Astrocyte (in vitro differentiated cells and primary cell): ENCODE data around the gene CMPK1. TPM values are rescaled to one million over a fixed set of nuclear protein-coding genes. Genes with fewer than 3 reads are reported as not detected.

Experiments used
- DNase-seq: peaks from one replicate; pipeline ENCODE4 v3.0.0-alpha.2; 2010; ENCODE audit warnings: low read depth
- FAIRE-seq: peaks from 2 replicates; lab custom pipeline; 2011; peaks lifted over from hg19 to GRCh38; lab: Jason Lieb, UNC
- H2AFZ ChIP-seq: 2 replicates; pipeline ENCODE4 v1.6.0; 2012; ENCODE audit warnings: low read depth, low read length, inconsistent platforms
- H3K27ac ChIP-seq: 2 replicates; pipeline ENCODE4 v1.5.1; 2011; ENCODE audit warnings: low read depth, low read length, inconsistent platforms
- H3K27me3 ChIP-seq: 2 replicates; pipeline ENCODE4 v1.6.0; 2011; ENCODE audit warnings: low read length, inconsistent platforms; ENCODE audit not compliant: insufficient read depth
- H3K36me3 ChIP-seq: 2 replicates; pipeline ENCODE4 v1.5.1; 2011; ENCODE audit warnings: low read length, inconsistent platforms; ENCODE audit not compliant: insufficient read depth
- H3K4me1 ChIP-seq: 2 replicates; pipeline ENCODE4 v1.5.1; 2011; ENCODE audit warnings: low read length, inconsistent platforms; ENCODE audit not compliant: insufficient read depth
- H3K4me2 ChIP-seq: 2 replicates; pipeline ENCODE4 v1.6.0; 2012; ENCODE audit warnings: low read length, inconsistent platforms
- H3K4me3 ChIP-seq: 2 replicates; pipeline ENCODE4 v1.5.1; 2011; ENCODE audit warnings: low read depth, mild to moderate bottlenecking, low read length, inconsistent platforms; ENCODE audit not compliant: insufficient read depth
- H3K79me2 ChIP-seq: 2 replicates; pipeline ENCODE4 v1.6.0; 2012; ENCODE audit warnings: mild to moderate bottlenecking, low read length, inconsistent platforms; ENCODE audit not compliant: insufficient read depth
- H3K9ac ChIP-seq: 2 replicates; pipeline ENCODE4 v1.6.0; 2012; ENCODE audit warnings: mild to moderate bottlenecking, low read length, inconsistent platforms
- H3K9me3 ChIP-seq: 2 replicates; pipeline ENCODE4 v1.5.1; 2012; ENCODE audit warnings: low read depth, mild to moderate bottlenecking, low read length, inconsistent platforms; ENCODE audit not compliant: insufficient read depth
- H4K20me1 ChIP-seq: 2 replicates; pipeline ENCODE4 v1.6.0; 2012; ENCODE audit warnings: low read length, inconsistent platforms; ENCODE audit not compliant: insufficient read depth
- H3K27ac Mint-ChIP-seq: one replicate; pipeline ENCODE4 v1.8.0; 2021; ENCODE audit warnings: mild to moderate bottlenecking, mixed read lengths; ENCODE audit not compliant: unreplicated experiment
- H3K27me3 Mint-ChIP-seq: one replicate; pipeline ENCODE4 v1.8.0; 2021; ENCODE audit warnings: low read depth, mixed read lengths; ENCODE audit not compliant: unreplicated experiment
- H3K36me3 Mint-ChIP-seq: one replicate; pipeline ENCODE4 v1.8.0; 2021; ENCODE audit warnings: low read depth, mixed read lengths; ENCODE audit not compliant: unreplicated experiment
- H3K4me1 Mint-ChIP-seq: one replicate; pipeline ENCODE4 v1.8.0; 2021; ENCODE audit warnings: low read depth, mixed read lengths; ENCODE audit not compliant: unreplicated experiment
- H3K4me3 Mint-ChIP-seq: one replicate; pipeline ENCODE4 v1.8.0; 2021; ENCODE audit warnings: mild to moderate bottlenecking, moderate library complexity, mixed read lengths; ENCODE audit not compliant: unreplicated experiment
- H3K9me3 Mint-ChIP-seq: one replicate; pipeline ENCODE4 v1.8.0; 2021; ENCODE audit warnings: mild to moderate bottlenecking, mixed read lengths; ENCODE audit not compliant: unreplicated experiment
- EZH2 ChIP-seq: IDR thresholded peaks from 2 replicates; pipeline ENCODE4 v1.6.1; 2012; ENCODE audit warnings: mild to moderate bottlenecking, low read length, inconsistent platforms; ENCODE audit not compliant: insufficient read depth
- total RNA-seq: library from RNA; stranded (reverse); gene quantifications from 2 replicates; pipeline ENCODE4 v1.2.1, GENCODE V29; 2021
- TF ChIP-seq, protein P1 (sequence below): IDR thresholded peaks from 2 replicates; pipeline ENCODE4 v1.5.1; 2011; ENCODE audit warnings: low read depth, mild to moderate bottlenecking, inconsistent platforms, low read length, moderate library complexity; ENCODE audit not compliant: insufficient read depth

The CMPK1 gene
- total RNA-seq, 1 donor from 2014 or later, result 136 TPM

- FAIRE-seq (no peak), DNase-seq (no peak)
- Histone ChIP-seq H3K27me3 (peaks cover 12% of the 10 kb centered on the region), H3K9ac (no peak overlapping the region), H3K4me2 (no peak overlapping the region), H3K4me3 (no peak overlapping the region), H3K27ac (no peak overlapping the region), H3K36me3 (no peaks in the 10 kb centered on the region), H3K79me2 (no peaks in the 10 kb centered on the region), H3K4me1 (no peaks in the 10 kb centered on the region), H3K9me3 (no peaks in the 10 kb centered on the region), H4K20me1 (no peaks in the 10 kb centered on the region), H2AFZ (no peak overlapping the region)
- TF ChIP-seq, protein P1, sequence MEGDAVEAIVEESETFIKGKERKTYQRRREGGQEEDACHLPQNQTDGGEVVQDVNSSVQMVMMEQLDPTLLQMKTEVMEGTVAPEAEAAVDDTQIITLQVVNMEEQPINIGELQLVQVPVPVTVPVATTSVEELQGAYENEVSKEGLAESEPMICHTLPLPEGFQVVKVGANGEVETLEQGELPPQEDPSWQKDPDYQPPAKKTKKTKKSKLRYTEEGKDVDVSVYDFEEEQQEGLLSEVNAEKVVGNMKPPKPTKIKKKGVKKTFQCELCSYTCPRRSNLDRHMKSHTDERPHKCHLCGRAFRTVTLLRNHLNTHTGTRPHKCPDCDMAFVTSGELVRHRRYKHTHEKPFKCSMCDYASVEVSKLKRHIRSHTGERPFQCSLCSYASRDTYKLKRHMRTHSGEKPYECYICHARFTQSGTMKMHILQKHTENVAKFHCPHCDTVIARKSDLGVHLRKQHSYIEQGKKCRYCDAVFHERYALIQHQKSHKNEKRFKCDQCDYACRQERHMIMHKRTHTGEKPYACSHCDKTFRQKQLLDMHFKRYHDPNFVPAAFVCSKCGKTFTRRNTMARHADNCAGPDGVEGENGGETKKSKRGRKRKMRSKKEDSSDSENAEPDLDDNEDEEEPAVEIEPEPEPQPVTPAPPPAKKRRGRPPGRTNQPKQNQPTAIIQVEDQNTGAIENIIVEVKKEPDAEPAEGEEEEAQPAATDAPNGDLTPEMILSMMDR, result no peak
- no peak for TF ChIP-seq EZH2
- Mint-ChIP-seq H3K9me3 (peaks cover 2% of the 10 kb centered on the region), H3K36me3 (no peaks in the 10 kb centered on the region), H3K27me3 (peaks cover 67% of the 10 kb centered on the region), H3K4me1 (no peaks in the 10 kb centered on the region), H3K27ac (no peak overlapping the region), H3K4me3 (no peak overlapping the region)
Observed at GRCh38 chr1:47402591-47402990, 69.0 kb downstream of the CMPK1 start.

DNA sequence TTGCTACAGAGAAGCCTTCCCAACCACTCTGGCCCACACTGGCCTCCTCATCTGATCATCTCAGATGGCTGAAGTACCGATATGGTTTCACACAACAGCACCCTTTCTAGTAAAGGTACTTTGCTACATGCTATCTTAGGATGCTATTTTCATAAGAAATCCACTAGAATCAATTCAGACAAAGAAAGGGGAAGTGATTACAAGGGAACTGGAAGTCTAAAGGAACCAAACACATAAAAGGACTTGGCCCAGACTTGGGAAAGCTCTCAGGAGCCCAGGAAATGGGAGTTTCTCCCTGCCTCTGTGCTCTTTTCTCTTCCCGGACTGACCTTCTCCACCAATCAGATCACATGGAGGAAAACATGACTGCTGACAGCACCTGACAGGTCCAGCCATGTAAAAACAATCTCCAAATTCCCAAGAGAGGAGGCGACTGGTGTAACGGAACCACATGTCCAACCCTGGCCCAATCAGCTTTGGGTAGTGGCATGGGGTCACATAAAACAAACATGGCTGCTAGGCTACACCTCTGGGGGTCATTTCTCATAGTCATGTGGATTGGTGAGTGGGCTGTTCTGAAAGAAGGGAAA, 69.8 kb downstream of the CMPK1 start:
- Histone ChIP-seq H3K4me2 (no peak overlapping the region), H2AFZ (no peak overlapping the region), H3K36me3 (no peaks in the 10 kb centered on the region), H3K4me3 (no peak overlapping the region), H3K79me2 (no peaks in the 10 kb centered on the region), H3K27ac (no peak overlapping the region), H3K4me1 (no peaks in the 10 kb centered on the region), H3K27me3 (peaks cover 12% of the 10 kb centered on the region), H3K9ac (no peak overlapping the region), H4K20me1 (no peaks in the 10 kb centered on the region), H3K9me3 (no peaks in the 10 kb centered on the region)
- no peak for FAIRE-seq
- H3K9me3 Mint-ChIP-seq, result peaks cover 2% of the 10 kb centered on the region
- TF ChIP-seq, protein P1, result no peak
- no peaks in the 10 kb centered on the region for H3K4me1 Mint-ChIP-seq
- H3K36me3 Mint-ChIP-seq, result no peaks in the 10 kb centered on the region
- peaks cover 66% of the 10 kb centered on the region for H3K27me3 Mint-ChIP-seq
- H3K27ac Mint-ChIP-seq, result no peak overlapping the region
- no peak overlapping the region for H3K4me3 Mint-ChIP-seq
- DNase-seq, result no peak

DNA sequence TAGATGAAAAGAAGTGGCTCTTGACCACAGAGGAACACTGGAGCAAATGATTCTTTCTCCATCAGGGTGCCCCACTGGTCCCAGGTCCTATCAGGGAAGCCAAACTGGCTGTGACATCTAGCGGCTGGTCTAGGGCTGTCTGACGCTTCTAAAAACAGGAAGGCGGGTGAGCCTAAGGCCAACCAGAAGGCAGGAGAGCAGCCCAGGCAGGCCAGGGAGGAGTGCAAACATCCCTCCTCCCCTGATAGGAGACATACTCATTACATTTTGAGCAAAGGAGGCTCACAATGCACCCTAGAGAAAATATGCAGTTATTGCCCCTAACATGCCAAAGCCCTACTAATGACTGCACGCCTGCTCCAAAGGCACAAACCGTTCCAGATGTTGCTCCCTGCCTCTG, 72.1 kb downstream of the CMPK1 start:
- Histone ChIP-seq H2AFZ (no peak overlapping the region), H3K4me1 (peaks cover 13% of the 10 kb centered on the region), H3K9ac (no peak overlapping the region), H4K20me1 (no peaks in the 10 kb centered on the region), H3K79me2 (no peaks in the 10 kb centered on the region), H3K4me2 (no peak overlapping the region), H3K9me3 (no peaks in the 10 kb centered on the region), H3K27me3 (peaks cover 4% of the 10 kb centered on the region), H3K27ac (no peak overlapping the region), H3K36me3 (no peaks in the 10 kb centered on the region), H3K4me3 (no peak overlapping the region)
- no peak overlapping the region for H3K27ac Mint-ChIP-seq
- H3K9me3 Mint-ChIP-seq, result peaks cover 2% of the 10 kb centered on the region
- H3K4me3 Mint-ChIP-seq, result no peak overlapping the region
- no peaks in the 10 kb centered on the region for H3K36me3 Mint-ChIP-seq
- peaks cover 17% of the 10 kb centered on the region for H3K4me1 Mint-ChIP-seq
- peaks cover 47% of the 10 kb centered on the region for H3K27me3 Mint-ChIP-seq
- FAIRE-seq, result no peak
- no peak for DNase-seq
- TF ChIP-seq, protein P1, result no peak
- TF ChIP-seq EZH2, result no peak
